CD4-positive, alpha-beta T cell treated with Interleukin-2 at 100 ng/mL for 4 hours (primary cell): ENCODE measurements around the gene FOXO4.

Source experiments
- DNase-seq: peaks from one replicate; pipeline ENCODE4 v3.0.0-alpha.2; 2020; ENCODE audit warnings: low spot score

FOXO4 gene

GRCh38 chrX:71143508-71143907, 47.9 kb downstream of the FOXO4 start:
- DNase-seq = no peak

GRCh38 chrX:71144651-71145050, 49.0 kb downstream of the FOXO4 start, which contains the start of gene NLGN3:
Gene NLGN3, plus strand, starts transcription at chrX:71144841. Its CDS starts 2,909 bp downstream, at chrX:71147750.
- DNase-seq = no peak

GRCh38 chrX:71147496-71148277, 52.0 kb downstream of the FOXO4 start:
- DNase-seq = no peak

GRCh38 chrX:71148278-71148663, 52.6 kb downstream of the FOXO4 start:
- no peak for DNase-seq

GRCh38 chrX:71151366-71151765, 55.7 kb downstream of the FOXO4 start:
- DNase-seq = no peak
